ENCODE results near the gene PDAP1. TPM values are rescaled to one million over a fixed set of nuclear protein-coding genes. Genes with fewer than 3 reads are reported as not detected.

Gene PDAP1, protein sequence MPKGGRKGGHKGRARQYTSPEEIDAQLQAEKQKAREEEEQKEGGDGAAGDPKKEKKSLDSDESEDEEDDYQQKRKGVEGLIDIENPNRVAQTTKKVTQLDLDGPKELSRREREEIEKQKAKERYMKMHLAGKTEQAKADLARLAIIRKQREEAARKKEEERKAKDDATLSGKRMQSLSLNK
- total RNA-seq (10 to 100 TPM; 27.8 to 53.7 (median 38.2) TPM), polyA plus RNA-seq (10 to 100 TPM; 46.7 to 84.6 TPM)

DNA sequence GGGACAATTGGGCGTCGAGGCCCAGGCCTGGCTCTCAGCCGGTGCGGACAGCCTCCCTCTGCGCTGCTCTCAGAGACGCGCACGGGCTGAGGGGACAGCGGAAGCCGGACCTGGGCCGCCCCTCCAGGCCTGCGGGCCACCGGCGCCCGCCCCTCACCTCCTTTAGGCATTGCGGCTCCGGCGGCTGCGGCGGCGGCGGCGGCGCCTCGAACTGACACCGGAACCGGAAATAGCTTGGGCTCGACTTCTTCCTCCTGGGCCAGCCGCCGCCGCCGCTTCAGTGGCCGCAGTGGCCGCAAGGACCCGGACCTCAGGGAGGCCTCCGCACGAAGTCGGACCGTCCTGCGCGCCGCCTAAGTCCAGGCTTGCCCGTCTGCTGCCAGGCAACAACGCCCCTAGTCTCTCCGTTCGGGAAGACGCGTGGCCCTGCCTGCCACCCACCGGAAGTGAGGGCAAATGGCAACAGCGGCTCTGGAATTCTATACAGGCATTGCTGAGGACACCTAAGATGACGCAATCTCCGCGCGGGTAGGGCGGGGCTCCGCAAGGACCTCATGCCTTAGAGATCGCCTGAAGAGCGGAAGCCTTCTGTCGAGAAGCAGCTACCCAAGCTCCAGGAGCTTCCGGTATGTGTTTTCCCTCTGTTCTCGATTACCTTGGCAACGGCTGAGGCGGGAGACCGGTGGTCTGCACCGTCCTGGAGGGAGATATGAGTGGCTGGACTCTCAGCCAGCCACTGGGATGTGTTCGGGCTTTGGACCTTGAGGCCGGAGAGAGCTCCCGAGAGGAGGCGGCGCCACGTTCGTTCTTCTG lies at the start of gene PDAP1, which contains the start of gene BUD31:
TSS of gene PDAP1 (minus strand) at position 219 of the 813 bp plus-strand sequence. CDS start at position 170, 49 bp downstream.
TSS of gene BUD31 (plus strand) at position 591 of the 813 bp plus-strand sequence. CDS start 2,124 bp downstream, outside the sequence.
- H3K36me3 ChIP-seq, result peaks cover 0 to 32% (median 0%) of the 10 kb centered on the region in 3 donors
- peak; percentile 96 to 97 (median 96) for ATAC-seq
- H3K9me3 ChIP-seq, result no peaks in the 10 kb centered on the region
- H3K27ac ChIP-seq, result peak within 1 kb of the TSS; percentile 97 to 100 (median 98)
- peaks cover 17 to 29% (median 24%) of the 10 kb centered on the region in 3 donors for H3K4me1 ChIP-seq
- peak; percentile 91 to 95 (median 92) for DNase-seq
- peak within 1 kb of the TSS; percentile 90 to 100 (median 99) for H3K4me3 ChIP-seq
- H3K27me3 ChIP-seq, result no peaks in the 10 kb centered on the region
- TF ChIP-seq, protein P1, sequence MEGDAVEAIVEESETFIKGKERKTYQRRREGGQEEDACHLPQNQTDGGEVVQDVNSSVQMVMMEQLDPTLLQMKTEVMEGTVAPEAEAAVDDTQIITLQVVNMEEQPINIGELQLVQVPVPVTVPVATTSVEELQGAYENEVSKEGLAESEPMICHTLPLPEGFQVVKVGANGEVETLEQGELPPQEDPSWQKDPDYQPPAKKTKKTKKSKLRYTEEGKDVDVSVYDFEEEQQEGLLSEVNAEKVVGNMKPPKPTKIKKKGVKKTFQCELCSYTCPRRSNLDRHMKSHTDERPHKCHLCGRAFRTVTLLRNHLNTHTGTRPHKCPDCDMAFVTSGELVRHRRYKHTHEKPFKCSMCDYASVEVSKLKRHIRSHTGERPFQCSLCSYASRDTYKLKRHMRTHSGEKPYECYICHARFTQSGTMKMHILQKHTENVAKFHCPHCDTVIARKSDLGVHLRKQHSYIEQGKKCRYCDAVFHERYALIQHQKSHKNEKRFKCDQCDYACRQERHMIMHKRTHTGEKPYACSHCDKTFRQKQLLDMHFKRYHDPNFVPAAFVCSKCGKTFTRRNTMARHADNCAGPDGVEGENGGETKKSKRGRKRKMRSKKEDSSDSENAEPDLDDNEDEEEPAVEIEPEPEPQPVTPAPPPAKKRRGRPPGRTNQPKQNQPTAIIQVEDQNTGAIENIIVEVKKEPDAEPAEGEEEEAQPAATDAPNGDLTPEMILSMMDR (IDR thresholded peaks at IDR 0.05), result no peak
- intact Hi-C loops (cut with DNase I), result no loop called here
- FAIRE-seq, result no peak
- WGBS, 2 donors, result 0% methylated on average over 57 to 72 of the region's 72 CpGs

DNA sequence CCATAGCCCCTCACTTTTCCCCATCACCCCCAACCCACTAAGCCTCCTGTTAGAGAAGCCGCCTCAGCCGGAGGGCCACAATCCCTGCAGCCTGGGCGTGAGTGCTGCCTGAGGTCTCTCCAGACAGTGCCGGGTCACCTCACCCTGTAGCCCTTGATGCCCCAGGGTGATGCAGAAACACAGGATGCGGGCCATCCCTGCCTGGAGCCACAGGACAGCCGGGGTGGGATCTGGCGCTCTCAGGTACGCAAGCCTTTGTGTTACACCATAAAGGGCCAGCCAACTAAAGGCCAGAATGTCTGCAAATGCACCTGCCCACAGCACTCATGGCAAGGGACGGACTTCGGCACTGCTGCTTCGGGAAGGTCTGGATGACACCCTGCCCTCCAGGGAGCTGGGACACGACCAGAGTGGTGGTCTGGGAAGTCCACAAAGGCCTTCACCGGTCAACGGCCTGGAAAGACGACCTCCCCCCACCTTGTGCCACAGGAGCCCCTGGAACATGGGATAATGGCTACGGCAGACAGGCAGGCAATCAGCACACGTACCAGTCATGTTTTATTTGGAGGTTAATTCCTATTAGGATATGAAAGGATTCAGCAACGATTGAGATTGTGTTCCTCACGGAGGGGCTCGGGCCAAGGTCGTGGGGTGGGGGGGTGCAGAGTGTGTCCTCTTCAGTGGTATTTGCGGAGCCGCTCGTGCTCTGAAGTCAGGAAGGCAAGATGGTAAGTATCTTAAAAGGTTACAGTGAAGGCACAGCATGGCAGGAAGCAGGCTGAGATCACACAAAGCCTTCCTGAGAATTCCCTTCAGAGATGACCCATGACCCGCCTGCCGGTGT lies 49.5 kb upstream of the PDAP1 start:
- WGBS, 2 donors, result 81 to 84% methylated on average over 26 of the region's 26 CpGs
- Histone ChIP-seq H3K4me3 (no peak overlapping the region), H3K27me3 (no peaks in the 10 kb centered on the region), H3K36me3 (peaks cover 0 to 44% (median 12%) of the 10 kb centered on the region in 3 donors), H3K27ac (no peak overlapping the region), H3K4me1 (no peaks in the 10 kb centered on the region), H3K9me3 (no peaks in the 10 kb centered on the region)
- intact Hi-C loops (cut with DNase I), result no loop called here
- TF ChIP-seq, protein P1 (IDR thresholded peaks at IDR 0.05), result no peak
- ATAC-seq (no peak), FAIRE-seq (no peak), DNase-seq (peak in 2 of 6 donors; percentile 23 to 58)

DNA sequence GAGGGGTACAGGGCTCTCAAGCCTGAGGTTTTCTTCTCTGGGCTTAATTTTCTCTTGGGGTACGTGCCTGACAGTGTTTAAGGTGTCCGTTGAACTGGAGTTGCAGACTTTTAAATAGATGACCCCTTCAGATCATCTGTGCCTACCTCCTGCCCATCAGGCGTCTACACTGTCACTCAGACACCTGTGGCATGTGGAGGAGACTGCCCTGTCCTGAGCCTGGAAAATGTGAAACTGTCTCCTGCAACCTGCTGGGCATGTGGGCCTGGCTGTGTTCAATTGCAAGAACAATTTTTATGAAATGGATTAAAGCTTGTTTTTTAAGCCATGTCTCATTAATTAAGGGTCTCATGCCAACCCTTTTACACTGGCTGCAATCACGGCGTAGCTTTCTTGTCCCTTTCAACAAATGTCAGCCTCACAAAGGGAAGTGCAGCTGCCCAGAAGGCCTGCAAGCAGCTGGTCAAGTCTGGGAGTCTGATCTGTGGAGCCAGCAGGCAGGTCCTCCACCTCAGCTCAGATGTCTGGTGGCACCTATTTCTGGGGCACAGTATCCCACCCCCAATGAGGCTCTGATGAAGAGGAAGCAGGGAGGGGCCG lies 48.8 kb upstream of the PDAP1 start:
- Histone ChIP-seq H3K36me3 (peaks cover 0 to 44% (median 12%) of the 10 kb centered on the region in 3 donors), H3K27me3 (no peaks in the 10 kb centered on the region), H3K4me1 (no peaks in the 10 kb centered on the region), H3K9me3 (no peaks in the 10 kb centered on the region), H3K4me3 (no peak overlapping the region), H3K27ac (no peak overlapping the region)
- no peak for FAIRE-seq
- intact Hi-C loops (cut with DNase I), result no loop called here
- WGBS, 2 donors, result 77 to 81% methylated on average over 6 of the region's 6 CpGs
- TF ChIP-seq, protein P1 (IDR thresholded peaks at IDR 0.05), result no peak
- peak in 1 of 6 donors; percentile 5 for DNase-seq
- ATAC-seq, result no peak

DNA sequence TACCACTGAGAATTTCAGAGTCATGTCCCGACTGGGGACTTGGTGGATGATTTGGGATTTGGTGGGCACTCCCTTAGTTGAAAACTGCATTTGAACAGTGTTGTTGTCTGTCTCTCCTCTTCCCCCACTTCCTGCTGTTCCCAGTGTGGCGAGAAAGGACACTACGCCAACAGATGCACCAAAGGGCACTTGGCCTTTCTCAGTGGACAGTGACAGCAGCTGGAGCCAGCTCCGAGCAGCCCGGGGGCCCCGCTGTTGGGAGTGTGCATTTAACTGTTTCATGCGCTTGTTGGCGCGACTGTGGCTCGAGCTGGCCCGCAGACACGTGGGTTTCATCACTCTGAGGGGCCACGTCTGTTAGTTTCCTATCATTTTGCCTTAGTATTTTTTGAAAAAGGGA lies 47.9 kb upstream of the PDAP1 start:
- FAIRE-seq (no peak), ATAC-seq (no peak)

More for the DNA sequence above, 47.9 kb upstream of the PDAP1 start:
- no peaks in the 10 kb centered on the region for H3K9me3 ChIP-seq
- intact Hi-C loops (cut with DNase I), result no loop called here
- no peak overlapping the region for H3K4me3 ChIP-seq
- H3K36me3 ChIP-seq, result peaks cover 0 to 44% (median 12%) of the 10 kb centered on the region in 3 donors
- TF ChIP-seq, protein P1 (IDR thresholded peaks at IDR 0.05), result no peak
- no peak overlapping the region for H3K27ac ChIP-seq
- DNase-seq, result no peak
- H3K27me3 ChIP-seq, result no peaks in the 10 kb centered on the region
- no peaks in the 10 kb centered on the region for H3K4me1 ChIP-seq
- 68 to 73% methylated on average over 13 of the region's 13 CpGs for WGBS, 2 donors

Measured in pancreas (tissue), 10 donors.